ENCODE results near the gene SPATS2L.

SPATS2L gene

GRCh38 chr2:200306196-200306930, at the start of gene SPATS2L:
Gene SPATS2L (plus strand): TSS chr2:200306693. CDS start chr2:200389245, 82,552 bp downstream.
- DNase-seq = peak; percentile 61

GRCh38 chr2:200257570-200257969, 48.9 kb upstream of the SPATS2L start:
- no peak for DNase-seq

GRCh38 chr2:200258081-200258480, 48.4 kb upstream of the SPATS2L start:
- DNase-seq = no peak

GRCh38 chr2:200258881-200259576, 47.5 kb upstream of the SPATS2L start:
- no peak for DNase-seq

- DNase-seq = no peak
These were observed 46.9 kb upstream of the SPATS2L start for GRCh38 chr2:200259577-200259957.

GRCh38 chr2:200262047-200262446, 44.4 kb upstream of the SPATS2L start:
- no peak for DNase-seq

- DNase-seq = no peak
These were observed 43.2 kb upstream of the SPATS2L start for GRCh38 chr2:200263279-200263678.

- DNase-seq = no peak
These were observed 41.9 kb upstream of the SPATS2L start for GRCh38 chr2:200264631-200265030.

GRCh38 chr2:200266406-200266805, 40.1 kb upstream of the SPATS2L start:
- no peak for DNase-seq

- DNase-seq = no peak
These were observed 39.1 kb upstream of the SPATS2L start for GRCh38 chr2:200267350-200267749.

GRCh38 chr2:200270732-200271131, 35.8 kb upstream of the SPATS2L start:
- no peak for DNase-seq

- DNase-seq = no peak
These were observed 34.2 kb upstream of the SPATS2L start for GRCh38 chr2:200272320-200272719.

GRCh38 chr2:200274116-200275075, 32.1 kb upstream of the SPATS2L start:
- no peak for DNase-seq

GRCh38 chr2:200275295-200276013, 31.0 kb upstream of the SPATS2L start:
- DNase-seq = no peak

GRCh38 chr2:200276472-200276871, 30.0 kb upstream of the SPATS2L start:
- no peak for DNase-seq

- DNase-seq = no peak
These were observed 27.7 kb upstream of the SPATS2L start for GRCh38 chr2:200278694-200279316.

- no peak for DNase-seq
These were observed 26.6 kb upstream of the SPATS2L start for GRCh38 chr2:200279857-200280256.

GRCh38 chr2:200286578-200286977, 19.9 kb upstream of the SPATS2L start:
- DNase-seq = no peak

GRCh38 chr2:200288670-200289429, 17.6 kb upstream of the SPATS2L start:
- no peak for DNase-seq

GRCh38 chr2:200296118-200296517, 10.4 kb upstream of the SPATS2L start:
- no peak for DNase-seq

GRCh38 chr2:200297100-200297499, 9.4 kb upstream of the SPATS2L start:
- DNase-seq = no peak

Measured in activated CD4-positive, CD25-positive, alpha-beta regulatory T cell treated with anti-CD3 and anti-CD28 coated beads, Interleukin-2, amount 50 U/mL, for 72 hours (primary cell).